Measurements from ENCODE around the gene DGCR6.
"Not testable (repeated sequence)": the region's sequence is repeated elsewhere in the genome, so short reads cannot be mapped to it uniquely, and the experiment has no call there.

DNA sequence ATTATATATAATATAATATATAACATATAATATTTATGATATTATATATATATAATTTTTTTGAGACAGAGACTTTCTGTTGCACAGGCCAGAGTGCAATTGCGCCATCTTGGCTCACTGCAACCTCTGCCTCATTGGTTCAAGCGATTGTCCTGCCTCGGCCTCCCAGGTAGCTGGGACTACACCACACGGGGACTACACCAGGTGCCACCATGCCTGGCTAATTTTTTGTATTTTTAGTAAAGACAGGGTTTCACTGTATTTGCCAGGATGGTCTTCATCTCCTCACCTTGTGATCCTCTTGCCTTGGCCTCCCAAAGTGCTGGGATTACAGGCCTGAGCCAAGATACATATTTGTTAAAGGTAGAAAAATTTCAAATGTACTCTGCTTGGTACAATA is 12.3 kb upstream of the DGCR6 start:
- TF ChIP-seq ZFX (IDR thresholded peaks at IDR 0.05): not testable (repeated sequence)
- TF ChIP-seq, protein P1, sequence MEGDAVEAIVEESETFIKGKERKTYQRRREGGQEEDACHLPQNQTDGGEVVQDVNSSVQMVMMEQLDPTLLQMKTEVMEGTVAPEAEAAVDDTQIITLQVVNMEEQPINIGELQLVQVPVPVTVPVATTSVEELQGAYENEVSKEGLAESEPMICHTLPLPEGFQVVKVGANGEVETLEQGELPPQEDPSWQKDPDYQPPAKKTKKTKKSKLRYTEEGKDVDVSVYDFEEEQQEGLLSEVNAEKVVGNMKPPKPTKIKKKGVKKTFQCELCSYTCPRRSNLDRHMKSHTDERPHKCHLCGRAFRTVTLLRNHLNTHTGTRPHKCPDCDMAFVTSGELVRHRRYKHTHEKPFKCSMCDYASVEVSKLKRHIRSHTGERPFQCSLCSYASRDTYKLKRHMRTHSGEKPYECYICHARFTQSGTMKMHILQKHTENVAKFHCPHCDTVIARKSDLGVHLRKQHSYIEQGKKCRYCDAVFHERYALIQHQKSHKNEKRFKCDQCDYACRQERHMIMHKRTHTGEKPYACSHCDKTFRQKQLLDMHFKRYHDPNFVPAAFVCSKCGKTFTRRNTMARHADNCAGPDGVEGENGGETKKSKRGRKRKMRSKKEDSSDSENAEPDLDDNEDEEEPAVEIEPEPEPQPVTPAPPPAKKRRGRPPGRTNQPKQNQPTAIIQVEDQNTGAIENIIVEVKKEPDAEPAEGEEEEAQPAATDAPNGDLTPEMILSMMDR (conservative IDR thresholded peaks at IDR 0.05): not testable (repeated sequence)

Data from C4-2B (cell line).